ENCODE results near the gene TMEM221.

Gene TMEM221

GRCh38 chr19:17489392-17490030 is 41.0 kb upstream of the TMEM221 start:
- no peak overlapping the region for H3K27ac ChIP-seq (ENCODE audit: low read depth, low read length, poor library complexity, severe bottlenecking)
- H3K36me3 ChIP-seq (ENCODE audit: insufficient read depth, low read length): no peaks in the 10 kb centered on the region
- no peaks in the 10 kb centered on the region for H3K9me3 ChIP-seq (ENCODE audit: low read length)
- H2AFZ ChIP-seq (ENCODE audit: low read length): no peak overlapping the region
- no peaks in the 10 kb centered on the region for H3K79me2 ChIP-seq (ENCODE audit: insufficient read depth, low read length)
- H3K4me1 ChIP-seq (ENCODE audit: insufficient read depth, low read length, severe bottlenecking): peaks cover 11% of the 10 kb centered on the region
- H4K20me1 ChIP-seq (ENCODE audit: insufficient read depth, low read length): no peaks in the 10 kb centered on the region
- TF ChIP-seq CTCF (IDR thresholded peaks at IDR 0.05; ENCODE audit: low read length) (no peak), EZH2 (IDR thresholded peaks at IDR 0.05; ENCODE audit: borderline replicate concordance, low read length) (no peak)
- no peaks in the 10 kb centered on the region for H3K27me3 ChIP-seq (ENCODE audit: insufficient read depth, low read length)
- H3F3A ChIP-seq (ENCODE audit: insufficient read depth, low read length): no peaks in the 10 kb centered on the region
- H3K9me2 ChIP-seq (ENCODE audit: low read depth, low read length): no peaks in the 10 kb centered on the region
- no peak overlapping the region for H3K4me3 ChIP-seq (ENCODE audit: low read depth, low read length, poor library complexity, severe bottlenecking)
- H3K4me2 ChIP-seq (ENCODE audit: low read length): no peak overlapping the region
- no peak overlapping the region for H3K9ac ChIP-seq (ENCODE audit: low read length)

- Histone ChIP-seq H3K36me3 (ENCODE audit: insufficient read depth, low read length) (no peaks in the 10 kb centered on the region), H3K4me1 (ENCODE audit: insufficient read depth, low read length, severe bottlenecking) (peaks cover 11% of the 10 kb centered on the region), H3K79me2 (ENCODE audit: insufficient read depth, low read length) (no peaks in the 10 kb centered on the region), H3K9ac (ENCODE audit: low read length) (peak overlapping the region; percentile 17; the same call in 1 of the 2 replicates), H3K27me3 (ENCODE audit: insufficient read depth, low read length) (no peaks in the 10 kb centered on the region), H3F3A (ENCODE audit: insufficient read depth, low read length) (no peaks in the 10 kb centered on the region), H4K20me1 (ENCODE audit: insufficient read depth, low read length) (no peaks in the 10 kb centered on the region), H3K4me2 (ENCODE audit: low read length) (peak overlapping the region; percentile 65), H3K4me3 (ENCODE audit: low read depth, low read length, poor library complexity, severe bottlenecking) (peak overlapping the region; percentile 55), H3K27ac (ENCODE audit: low read depth, low read length, poor library complexity, severe bottlenecking) (no peak overlapping the region), H3K9me3 (ENCODE audit: low read length) (no peaks in the 10 kb centered on the region), H3K9me2 (ENCODE audit: low read depth, low read length) (no peaks in the 10 kb centered on the region), H2AFZ (ENCODE audit: low read length) (no peak overlapping the region)
- no peak; the same call in 1 of the 2 replicates for TF ChIP-seq CTCF (IDR thresholded peaks at IDR 0.05; ENCODE audit: low read length)
- no peak for TF ChIP-seq EZH2 (IDR thresholded peaks at IDR 0.05; ENCODE audit: borderline replicate concordance, low read length)
Observed at GRCh38 chr19:17488593-17489391, 40.3 kb upstream of the TMEM221 start.

GRCh38 chr19:17487284-17488121 is 39.0 kb upstream of the TMEM221 start:
- H3K36me3 ChIP-seq (ENCODE audit: insufficient read depth, low read length): no peaks in the 10 kb centered on the region
- H3K27ac ChIP-seq (ENCODE audit: low read depth, low read length, poor library complexity, severe bottlenecking): no peak overlapping the region

More at GRCh38 chr19:17487284-17488121, 39.0 kb upstream of the TMEM221 start:
- H3K9me2 ChIP-seq (ENCODE audit: low read depth, low read length): no peaks in the 10 kb centered on the region
- no peaks in the 10 kb centered on the region for H4K20me1 ChIP-seq (ENCODE audit: insufficient read depth, low read length)
- no peak overlapping the region for H3K9ac ChIP-seq (ENCODE audit: low read length)
- no peak overlapping the region for H3K4me2 ChIP-seq (ENCODE audit: low read length)
- no peaks in the 10 kb centered on the region for H3K79me2 ChIP-seq (ENCODE audit: insufficient read depth, low read length)
- H3F3A ChIP-seq (ENCODE audit: insufficient read depth, low read length): no peaks in the 10 kb centered on the region
- H3K4me1 ChIP-seq (ENCODE audit: insufficient read depth, low read length, severe bottlenecking): peaks cover 11% of the 10 kb centered on the region
- TF ChIP-seq EZH2 (IDR thresholded peaks at IDR 0.05; ENCODE audit: borderline replicate concordance, low read length): no peak
- no peak for TF ChIP-seq CTCF (IDR thresholded peaks at IDR 0.05; ENCODE audit: low read length)
- H3K4me3 ChIP-seq (ENCODE audit: low read depth, low read length, poor library complexity, severe bottlenecking): no peak overlapping the region
- 0 out of 2 replicates have a peak, but pooled peaks cover 3% of the 10 kb centered on the region for H3K27me3 ChIP-seq (ENCODE audit: insufficient read depth, low read length)
- H2AFZ ChIP-seq (ENCODE audit: low read length): no peak overlapping the region
- H3K9me3 ChIP-seq (ENCODE audit: low read length): no peaks in the 10 kb centered on the region

Data from OCI-LY1 (cell line).